KOPT-K1 (cell line): ENCODE results near the gene SYNPO.
A peak's percentile ranks its signal among the peaks of the same experiment; 100 is the strongest.

Experiments
- H3K27ac ChIP-seq: fragments of 200-600 bp; sonication (generic); 2 replicates; pipeline ENCODE4 v1.5.1; 2016; ENCODE audit warnings: antibody characterized with exemption, mild to moderate bottlenecking, low read depth, low read length; ENCODE audit not compliant: poor library complexity, severe bottlenecking
- H3K36me3 ChIP-seq: fragments of 200-600 bp; sonication (generic); 2 replicates; pipeline ENCODE4 v1.5.1; 2017; ENCODE audit warnings: antibody characterized with exemption, mild to moderate bottlenecking, low read length, moderate library complexity; ENCODE audit not compliant: insufficient read depth
- H3K9me3 ChIP-seq: fragments of 200-600 bp; sonication (generic); 2 replicates; pipeline ENCODE4 v1.5.1; 2017; ENCODE audit warnings: antibody characterized with exemption, low read length, mild to moderate bottlenecking; ENCODE audit not compliant: insufficient read depth, poor library complexity, severe bottlenecking

The SYNPO gene

GRCh38 chr5:150690760-150691159 lies 50.3 kb downstream of the SYNPO start:
- Histone ChIP-seq H3K36me3 (peaks cover 65% of the 10 kb centered on the region), H3K9me3 (no peaks in the 10 kb centered on the region), H3K27ac (no peak overlapping the region)

GRCh38 chr5:150692276-150692675 lies 51.8 kb downstream of the SYNPO start:
- Histone ChIP-seq H3K9me3 (no peaks in the 10 kb centered on the region), H3K27ac (no peak overlapping the region), H3K36me3 (peaks cover 80% of the 10 kb centered on the region)

- Histone ChIP-seq H3K36me3 (peaks cover 98% of the 10 kb centered on the region), H3K9me3 (no peaks in the 10 kb centered on the region), H3K27ac (no peak overlapping the region)
Measured at GRCh38 chr5:150694612-150695011, 54.2 kb downstream of the SYNPO start.

- H3K9me3 ChIP-seq = no peaks in the 10 kb centered on the region
- H3K27ac ChIP-seq = peak overlapping the region; percentile 90
- H3K36me3 ChIP-seq = peaks cover 44% of the 10 kb centered on the region
Measured at GRCh38 chr5:150700246-150700593, 59.8 kb downstream of the SYNPO start.

- H3K36me3 ChIP-seq = peaks cover 39% of the 10 kb centered on the region
- H3K27ac ChIP-seq = peak within 1 kb of the TSS; percentile 90
- H3K9me3 ChIP-seq = no peaks in the 10 kb centered on the region
Measured at GRCh38 chr5:150700594-150701377, 60.3 kb downstream of the SYNPO start, which contains the start of gene RBM22. TSS of gene RBM22 (minus strand) at chr5:150701062. CDS start at chr5:150700985, 77 bp downstream.

GRCh38 chr5:150703762-150704161 lies 63.3 kb downstream of the SYNPO start:
- H3K9me3 ChIP-seq = no peaks in the 10 kb centered on the region
- H3K36me3 ChIP-seq = peaks cover 32% of the 10 kb centered on the region
- H3K27ac ChIP-seq = no peak overlapping the region

GRCh38 chr5:150706776-150707390 lies 66.4 kb downstream of the SYNPO start:
- no peak overlapping the region for H3K27ac ChIP-seq
- peaks cover 55% of the 10 kb centered on the region for H3K36me3 ChIP-seq
- no peaks in the 10 kb centered on the region for H3K9me3 ChIP-seq
